ENCODE measurements around the gene HOXA7.

Gene HOXA7

GRCh38 chr7:27160546-27161213, 4.2 kb upstream of the HOXA7 start (continued):
- TF ChIP-seq, protein P1, sequence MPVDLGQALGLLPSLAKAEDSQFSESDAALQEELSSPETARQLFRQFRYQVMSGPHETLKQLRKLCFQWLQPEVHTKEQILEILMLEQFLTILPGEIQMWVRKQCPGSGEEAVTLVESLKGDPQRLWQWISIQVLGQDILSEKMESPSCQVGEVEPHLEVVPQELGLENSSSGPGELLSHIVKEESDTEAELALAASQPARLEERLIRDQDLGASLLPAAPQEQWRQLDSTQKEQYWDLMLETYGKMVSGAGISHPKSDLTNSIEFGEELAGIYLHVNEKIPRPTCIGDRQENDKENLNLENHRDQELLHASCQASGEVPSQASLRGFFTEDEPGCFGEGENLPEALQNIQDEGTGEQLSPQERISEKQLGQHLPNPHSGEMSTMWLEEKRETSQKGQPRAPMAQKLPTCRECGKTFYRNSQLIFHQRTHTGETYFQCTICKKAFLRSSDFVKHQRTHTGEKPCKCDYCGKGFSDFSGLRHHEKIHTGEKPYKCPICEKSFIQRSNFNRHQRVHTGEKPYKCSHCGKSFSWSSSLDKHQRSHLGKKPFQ (tag by site-specific recombination; IDR thresholded peaks at IDR 0.05), result peak; percentile 31; the same call in 1 of the 2 replicates
- TF ChIP-seq ZNF596 (tag by site-specific recombination; IDR thresholded peaks at IDR 0.05) (no peak), ZNF423 (tag by site-specific recombination; IDR thresholded peaks at IDR 0.05) (no peak), CTCF (tag by site-specific recombination; IDR thresholded peaks at IDR 0.05) (peak; percentile 88), ZBTB17 (tag by site-specific recombination; IDR thresholded peaks at IDR 0.05) (0 out of 2 replicates have a peak, but pooled peaks have one; percentile 34), YY1 (tag by site-specific recombination; IDR thresholded peaks at IDR 0.05) (peak; percentile 78), ZNF501 (tag by site-specific recombination; IDR thresholded peaks at IDR 0.05) (peak; percentile 24; the same call in 1 of the 2 replicates), GLIS1 (tag by site-specific recombination; IDR thresholded peaks at IDR 0.05) (peak; percentile 20; the same call in 1 of the 2 replicates), ZBTB8A (tag by site-specific recombination; IDR thresholded peaks at IDR 0.05) (peak; percentile 95), ZNF391 (tag by site-specific recombination; IDR thresholded peaks at IDR 0.05; ENCODE audit: borderline replicate concordance, low read depth) (peak; percentile 69; the same call in 1 of the 2 replicates), ZBTB48 (tag by site-specific recombination; IDR thresholded peaks at IDR 0.05) (no peak; the same call in 1 of the 2 replicates), ZSCAN30 (tag by site-specific recombination; IDR thresholded peaks at IDR 0.05) (peak; percentile 54; the same call in 1 of the 2 replicates), ZNF335 (tag by site-specific recombination; conservative IDR thresholded peaks at IDR 0.05) (peak; percentile 64), ZIC2 (tag by site-specific recombination; IDR thresholded peaks at IDR 0.05) (peak; percentile 20; the same call in 1 of the 2 replicates), KLF16 (tag by site-specific recombination; IDR thresholded peaks at IDR 0.05) (0 out of 2 replicates have a peak, but pooled peaks have one; percentile 47)
- TF ChIP-seq, protein P2, sequence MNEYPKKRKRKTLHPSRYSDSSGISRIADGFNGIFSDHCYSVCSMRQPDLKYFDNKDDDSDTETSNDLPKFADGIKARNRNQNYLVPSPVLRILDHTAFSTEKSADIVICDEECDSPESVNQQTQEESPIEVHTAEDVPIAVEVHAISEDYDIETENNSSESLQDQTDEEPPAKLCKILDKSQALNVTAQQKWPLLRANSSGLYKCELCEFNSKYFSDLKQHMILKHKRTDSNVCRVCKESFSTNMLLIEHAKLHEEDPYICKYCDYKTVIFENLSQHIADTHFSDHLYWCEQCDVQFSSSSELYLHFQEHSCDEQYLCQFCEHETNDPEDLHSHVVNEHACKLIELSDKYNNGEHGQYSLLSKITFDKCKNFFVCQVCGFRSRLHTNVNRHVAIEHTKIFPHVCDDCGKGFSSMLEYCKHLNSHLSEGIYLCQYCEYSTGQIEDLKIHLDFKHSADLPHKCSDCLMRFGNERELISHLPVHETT (tag by site-specific recombination; IDR thresholded peaks at IDR 0.05), result peak; percentile 41; the same call in 1 of the 2 replicates

- Histone ChIP-seq H3K4me1 (ENCODE audit: control insufficient read depth, insufficient read depth, low read length) (peaks cover 12% of the 10 kb centered on the region), H3K36me3 (ENCODE audit: control insufficient read depth in 2 of 2, insufficient read depth in 1 of 2, low read length in 2 of 2) (peaks cover 18 to 24% of the 10 kb centered on the region in 2 experiments), H3K9me3 (ENCODE audit: control insufficient read depth, insufficient read depth, low read depth, low read length) (no peaks in the 10 kb centered on the region), H3K27ac (ENCODE audit: extremely low read depth, low read depth, low read length) (peak overlapping the region; percentile 100), H3K4me3 (ENCODE audit: low read depth, low read length) (peak overlapping the region; percentile 46)
- ChIA-PET POLR2A (interaction anchor here (0.6 to 4.1 kb wide), 9 partner anchors 10 to 877 kb away, joined by 3 to 42 read pairs (median 4); partner anchors contain the start of genes HOXA3, HOXA4, HOXA5 and HOXA6), CTCF (interaction anchor here (0.7 to 3.7 kb wide), 18 partner anchors 10 to 795 kb away, joined by 3 to 50 read pairs (median 6); partner anchors contain the start of genes HOXA5 and HOXA6)
- TF ChIP-seq MZF1 (tag by site-specific recombination; IDR thresholded peaks at IDR 0.05; ENCODE audit: borderline replicate concordance) (no peak), ZNF600 (tag by site-specific recombination; IDR thresholded peaks at IDR 0.05) (peak; percentile 59), ZNF138 (tag by site-specific recombination; IDR thresholded peaks at IDR 0.05; ENCODE audit: borderline replicate concordance) (no peak), ZFP69B (tag by site-specific recombination; IDR thresholded peaks at IDR 0.05) (no peak), ZNF148 (tag by site-specific recombination; IDR thresholded peaks at IDR 0.05; ENCODE audit: borderline replicate concordance) (no peak), ZBTB6 (tag by site-specific recombination; IDR thresholded peaks at IDR 0.05) (no peak), TSHZ1 (tag by site-specific recombination; IDR thresholded peaks at IDR 0.05; ENCODE audit: borderline replicate concordance) (no peak), ZNF596 (tag by site-specific recombination; IDR thresholded peaks at IDR 0.05) (no peak), ZBTB17 (tag by site-specific recombination; IDR thresholded peaks at IDR 0.05) (0 out of 2 replicates have a peak, but pooled peaks have one; percentile 2)
Observed at GRCh38 chr7:27160145-27160545, 3.7 kb upstream of the HOXA7 start.
